Measurements from ENCODE around the gene SLC22A6.

SLC22A6 gene

GRCh38 chr11:62984451-62984991 lies at the start of gene SLC22A6:
TSS of gene SLC22A6 (minus strand) at chr11:62984967. CDS start at chr11:62984690, 277 bp downstream.
- no peak for DNase-seq

GRCh38 chr11:63032457-63032856 lies 47.7 kb upstream of the SLC22A6 start:
- no peak for DNase-seq

- peak; percentile 76 to 89 for DNase-seq
Observed at GRCh38 chr11:63023841-63024648, 39.3 kb upstream of the SLC22A6 start.

- no peak for DNase-seq
Observed at GRCh38 chr11:63023222-63023814, 38.6 kb upstream of the SLC22A6 start.

GRCh38 chr11:63022441-63022840 lies 37.7 kb upstream of the SLC22A6 start:
- DNase-seq: no peak

GRCh38 chr11:63020671-63021291 lies 36.0 kb upstream of the SLC22A6 start:
- DNase-seq: no peak

- no peak for DNase-seq
Observed at GRCh38 chr11:63019506-63019905, 34.7 kb upstream of the SLC22A6 start.

- DNase-seq: no peak
Observed at GRCh38 chr11:63017306-63017974, 32.7 kb upstream of the SLC22A6 start.

- DNase-seq: no peak
Observed at GRCh38 chr11:63015521-63016215, 30.9 kb upstream of the SLC22A6 start, which contains the start of gene SLC22A8. TSS of gene SLC22A8 (minus strand) at chr11:63015841. CDS start at chr11:63014958, 883 bp downstream.

GRCh38 chr11:63014408-63015055 lies 29.8 kb upstream of the SLC22A6 start:
- no peak for DNase-seq

- no peak for DNase-seq
Observed at GRCh38 chr11:63012839-63013238, 28.1 kb upstream of the SLC22A6 start.

- no peak for DNase-seq
Observed at GRCh38 chr11:63012430-63012829, 27.7 kb upstream of the SLC22A6 start.

- DNase-seq: no peak
Observed at GRCh38 chr11:63010934-63011439, 26.2 kb upstream of the SLC22A6 start.

- DNase-seq: no peak
Observed at GRCh38 chr11:63007920-63008319, 23.2 kb upstream of the SLC22A6 start.

- DNase-seq: no peak
Observed at GRCh38 chr11:63001456-63001855, 16.7 kb upstream of the SLC22A6 start.

- no peak for DNase-seq
Observed at GRCh38 chr11:62999649-63000048, 14.9 kb upstream of the SLC22A6 start.

GRCh38 chr11:62999156-62999555 lies 14.4 kb upstream of the SLC22A6 start:
- no peak for DNase-seq

- DNase-seq: no peak
Observed at GRCh38 chr11:62996271-62996670, 11.5 kb upstream of the SLC22A6 start.

GRCh38 chr11:62994775-62995174 lies 10.0 kb upstream of the SLC22A6 start:
- DNase-seq: no peak

GRCh38 chr11:62988276-62988675 lies 3.5 kb upstream of the SLC22A6 start:
- DNase-seq: no peak

- no peak for DNase-seq
Observed at GRCh38 chr11:62985041-62985750, 429 bp upstream of the SLC22A6 start.
